Measurements from ENCODE around the gene GDPD2.

- TF ChIP-seq, protein P1, sequence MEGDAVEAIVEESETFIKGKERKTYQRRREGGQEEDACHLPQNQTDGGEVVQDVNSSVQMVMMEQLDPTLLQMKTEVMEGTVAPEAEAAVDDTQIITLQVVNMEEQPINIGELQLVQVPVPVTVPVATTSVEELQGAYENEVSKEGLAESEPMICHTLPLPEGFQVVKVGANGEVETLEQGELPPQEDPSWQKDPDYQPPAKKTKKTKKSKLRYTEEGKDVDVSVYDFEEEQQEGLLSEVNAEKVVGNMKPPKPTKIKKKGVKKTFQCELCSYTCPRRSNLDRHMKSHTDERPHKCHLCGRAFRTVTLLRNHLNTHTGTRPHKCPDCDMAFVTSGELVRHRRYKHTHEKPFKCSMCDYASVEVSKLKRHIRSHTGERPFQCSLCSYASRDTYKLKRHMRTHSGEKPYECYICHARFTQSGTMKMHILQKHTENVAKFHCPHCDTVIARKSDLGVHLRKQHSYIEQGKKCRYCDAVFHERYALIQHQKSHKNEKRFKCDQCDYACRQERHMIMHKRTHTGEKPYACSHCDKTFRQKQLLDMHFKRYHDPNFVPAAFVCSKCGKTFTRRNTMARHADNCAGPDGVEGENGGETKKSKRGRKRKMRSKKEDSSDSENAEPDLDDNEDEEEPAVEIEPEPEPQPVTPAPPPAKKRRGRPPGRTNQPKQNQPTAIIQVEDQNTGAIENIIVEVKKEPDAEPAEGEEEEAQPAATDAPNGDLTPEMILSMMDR (IDR thresholded peaks at IDR 0.05) = no peak
- no peak for TF ChIP-seq POLR2A (IDR thresholded peaks at IDR 0.05)
Observed at GRCh38 chrX:70429759-70430158, 6.6 kb downstream of the GDPD2 start.

All from thyroid gland (tissue), 4 donors.